HG03442 (cell line): Measurements from ENCODE around the gene BCLAF1.
"Not testable (repeated sequence)": the region's sequence is repeated elsewhere in the genome, so short reads cannot be mapped to it uniquely, and the experiment has no call there.

Source experiments
- ATAC-seq: cut with Tn5 transposase; IDR thresholded peaks from one replicate; pipeline ENCODE4 v1.9.1; 2021; ENCODE audit warnings: mild to moderate bottlenecking, moderate library complexity; ENCODE audit not compliant: unreplicated experiment

The BCLAF1 gene

GRCh38 chr6:136249811-136250685 lies 39.6 kb downstream of the BCLAF1 start, which contains the start of gene MTFR2:
MTFR2 (minus strand) TSS chr6:136250311; CDS start chr6:136249099, 1,212 bp downstream.
- ATAC-seq: peak; percentile 96

- no peak for ATAC-seq
Measured at GRCh38 chr6:136249336-136249735, 40.3 kb downstream of the BCLAF1 start.

- no peak for ATAC-seq
Measured at GRCh38 chr6:136244061-136244616, 45.5 kb downstream of the BCLAF1 start.

GRCh38 chr6:136236466-136237293 lies 53.0 kb downstream of the BCLAF1 start:
- no peak for ATAC-seq

- no peak for ATAC-seq
Measured at GRCh38 chr6:136235233-136235564, 54.4 kb downstream of the BCLAF1 start.

GRCh38 chr6:136232701-136233100 lies 56.9 kb downstream of the BCLAF1 start:
- ATAC-seq: no peak

GRCh38 chr6:136230219-136230853 lies 59.3 kb downstream of the BCLAF1 start:
- no peak for ATAC-seq

- ATAC-seq: peak; percentile 45
Measured at GRCh38 chr6:136228814-136229213, 60.8 kb downstream of the BCLAF1 start.

- ATAC-seq: no peak
Measured at GRCh38 chr6:136226674-136227377, 62.8 kb downstream of the BCLAF1 start.

- ATAC-seq: peak; percentile 53
Measured at GRCh38 chr6:136226027-136226673, 63.5 kb downstream of the BCLAF1 start.

GRCh38 chr6:136225496-136225895 lies 64.2 kb downstream of the BCLAF1 start:
- no peak for ATAC-seq

GRCh38 chr6:136224974-136225373 lies 64.7 kb downstream of the BCLAF1 start:
- not testable (repeated sequence) for ATAC-seq

GRCh38 chr6:136216503-136217401 lies 72.9 kb downstream of the BCLAF1 start:
- no peak for ATAC-seq

- no peak for ATAC-seq
Measured at GRCh38 chr6:136213853-136214252, 75.8 kb downstream of the BCLAF1 start.

GRCh38 chr6:136213012-136213539 lies 76.6 kb downstream of the BCLAF1 start:
- no peak for ATAC-seq

- no peak for ATAC-seq
Measured at GRCh38 chr6:136212608-136213007, 77.0 kb downstream of the BCLAF1 start.

- ATAC-seq: no peak
Measured at GRCh38 chr6:136210398-136211165, 79.1 kb downstream of the BCLAF1 start.

- ATAC-seq: no peak
Measured at GRCh38 chr6:136209496-136209895, 80.2 kb downstream of the BCLAF1 start.
